Esophagus squamous epithelium (tissue), 4 donors: ENCODE results near the gene VWA8.
"Not testable (repeated sequence)": the region's sequence is repeated elsewhere in the genome, so short reads cannot be mapped to it uniquely, and the experiment has no call there.

ENCODE experiments used
- CTCF ChIP-seq, 6 experiments: fragments of 450-650 bp in 4 of 6; fragments of 200-600 bp in 2 of 6; sonication (generic) in 2 of 6; IDR thresholded peaks; one replicate each; pipeline ENCODE4 v1.5.1; 2016 to 2019; ENCODE audit warnings: antibody characterized with exemption in 6 of 6, mild to moderate bottlenecking in 4 of 6, moderate library complexity in 4 of 6
- POLR2A ChIP-seq, 4 donors: fragments of 450-650 bp; IDR thresholded peaks; one replicate each; pipeline ENCODE4 v1.6.1; 2017; ENCODE audit warnings: antibody characterized with exemption in 4 of 4, mild to moderate bottlenecking in 4 of 4, moderate library complexity in 3 of 4

- TF ChIP-seq POLR2A, CTCF (IDR thresholded peaks at IDR 0.05): not testable (repeated sequence)
These were observed 420.7 kb downstream of the VWA8 start for GRCh38 chr13:41540240-41540639.
